Calu3 (cell line): ENCODE data around the gene KBTBD12. TPM values are rescaled to one million over a fixed set of nuclear protein-coding genes. Genes with fewer than 3 reads are reported as not detected.

ENCODE experiments used
- BruUV-seq: library from RNA; stranded (reverse); fragments of 400-500 nt; replicated peaks from 2 replicates; lab custom pipeline; 2021; lab: Mats Ljungman, UMichigan
- CTCF ChIA-PET: fragments of 300-600 bp; sonication (Branson Sonifier 250); formaldehyde crosslinking; loops from one replicate; lab custom pipeline; 2022; ENCODE audit warnings: antibody characterized with exemption; lab: Charles Lee
- DNase-seq: peaks from one replicate; pipeline ENCODE4 v3.0.0; 2022
- H3K27ac Mint-ChIP-seq: one replicate; pipeline ENCODE4 v1.8.0; 2022; ENCODE audit warnings: mixed read lengths; ENCODE audit not compliant: unreplicated experiment
- H3K27me3 Mint-ChIP-seq: one replicate; pipeline ENCODE4 v1.8.0; 2022; ENCODE audit warnings: mixed read lengths; ENCODE audit not compliant: unreplicated experiment
- H3K36me3 Mint-ChIP-seq: one replicate; pipeline ENCODE4 v1.8.0; 2022; ENCODE audit warnings: mild to moderate bottlenecking, moderate library complexity, mixed read lengths; ENCODE audit not compliant: insufficient read depth, unreplicated experiment
- H3K4me1 Mint-ChIP-seq: one replicate; pipeline ENCODE4 v1.8.0; 2022; ENCODE audit warnings: mild to moderate bottlenecking, low read depth, mixed read lengths; ENCODE audit not compliant: unreplicated experiment
- H3K4me3 Mint-ChIP-seq: one replicate; pipeline ENCODE4 v1.8.0; 2022; ENCODE audit warnings: mild to moderate bottlenecking, low read depth, moderate library complexity, mixed read lengths; ENCODE audit not compliant: unreplicated experiment
- H3K9me3 Mint-ChIP-seq: one replicate; pipeline ENCODE4 v1.8.0; 2022; ENCODE audit warnings: low read depth, mixed read lengths; ENCODE audit not compliant: unreplicated experiment
- intact Hi-C: fragments of 100-400 bp; cut with micrococcal nuclease; formaldehyde crosslinking; loops from one replicate; pipeline ENCODE4 v1.10.0; 2022; ENCODE audit not compliant: unreplicated experiment
- total RNA-seq: library from RNA; stranded (reverse); gene quantifications from 2 replicates; pipeline ENCODE4 v1.2.3, GENCODE V29; 2022
- TF ChIP-seq, protein P1 (sequence below): fragments of 200-600 bp; IDR thresholded peaks from one replicate; pipeline ENCODE4 v1.8.0; 2022; ENCODE audit warnings: antibody characterized with exemption; ENCODE audit not compliant: unreplicated experiment

Gene KBTBD12
- total RNA-seq, 1 experiment from 2014 or later, result 0.07 TPM

DNA sequence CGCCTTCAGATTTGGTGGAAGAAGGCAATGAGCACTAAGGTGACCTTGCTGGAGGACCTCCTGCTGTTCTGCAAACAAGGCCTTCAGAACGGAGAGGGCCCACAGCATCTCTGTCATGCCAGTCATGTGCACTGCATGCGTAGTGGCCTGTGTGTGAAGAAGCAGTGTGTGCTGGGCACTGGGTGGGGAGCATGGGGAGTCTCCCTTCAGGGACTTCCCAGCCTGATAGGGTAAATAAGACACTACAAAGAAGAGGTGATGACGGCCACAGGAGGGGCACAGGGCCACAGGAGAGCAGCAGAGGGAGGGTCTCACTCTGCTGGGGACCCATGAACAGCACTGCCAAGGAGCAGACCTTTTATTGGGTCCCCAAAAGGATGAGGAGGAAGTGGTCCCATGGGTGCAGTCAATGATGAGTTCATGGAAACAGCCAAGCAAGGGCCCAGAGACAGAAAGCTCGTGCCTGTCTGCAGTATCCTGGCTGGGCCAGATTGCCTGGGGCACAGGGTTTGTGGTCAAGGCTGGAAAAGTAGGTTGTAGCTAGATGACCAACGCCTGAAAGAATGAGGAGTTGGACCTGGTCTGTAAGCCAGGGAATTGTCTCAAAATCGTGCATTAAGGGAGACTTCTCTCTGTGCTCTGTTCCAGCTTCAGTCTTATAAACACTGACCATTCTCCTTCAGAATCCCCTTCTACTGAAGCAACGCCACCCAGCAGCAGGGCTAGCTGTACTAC is 69.4 kb downstream of the KBTBD12 start:
- BruUV-seq, result no TSS peak
- TF ChIP-seq, protein P1, sequence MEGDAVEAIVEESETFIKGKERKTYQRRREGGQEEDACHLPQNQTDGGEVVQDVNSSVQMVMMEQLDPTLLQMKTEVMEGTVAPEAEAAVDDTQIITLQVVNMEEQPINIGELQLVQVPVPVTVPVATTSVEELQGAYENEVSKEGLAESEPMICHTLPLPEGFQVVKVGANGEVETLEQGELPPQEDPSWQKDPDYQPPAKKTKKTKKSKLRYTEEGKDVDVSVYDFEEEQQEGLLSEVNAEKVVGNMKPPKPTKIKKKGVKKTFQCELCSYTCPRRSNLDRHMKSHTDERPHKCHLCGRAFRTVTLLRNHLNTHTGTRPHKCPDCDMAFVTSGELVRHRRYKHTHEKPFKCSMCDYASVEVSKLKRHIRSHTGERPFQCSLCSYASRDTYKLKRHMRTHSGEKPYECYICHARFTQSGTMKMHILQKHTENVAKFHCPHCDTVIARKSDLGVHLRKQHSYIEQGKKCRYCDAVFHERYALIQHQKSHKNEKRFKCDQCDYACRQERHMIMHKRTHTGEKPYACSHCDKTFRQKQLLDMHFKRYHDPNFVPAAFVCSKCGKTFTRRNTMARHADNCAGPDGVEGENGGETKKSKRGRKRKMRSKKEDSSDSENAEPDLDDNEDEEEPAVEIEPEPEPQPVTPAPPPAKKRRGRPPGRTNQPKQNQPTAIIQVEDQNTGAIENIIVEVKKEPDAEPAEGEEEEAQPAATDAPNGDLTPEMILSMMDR, result no peak
- H3K9me3 Mint-ChIP-seq, result no peaks in the 10 kb centered on the region
- CTCF ChIA-PET, result no interaction called here
- H3K27ac Mint-ChIP-seq, result no peak overlapping the region
- no peaks in the 10 kb centered on the region for H3K4me1 Mint-ChIP-seq
- H3K4me3 Mint-ChIP-seq, result no peak overlapping the region
- H3K36me3 Mint-ChIP-seq, result no peaks in the 10 kb centered on the region
- intact Hi-C loops, result no loop called here
- H3K27me3 Mint-ChIP-seq, result peaks cover 53% of the 10 kb centered on the region
- no peak for DNase-seq

DNA sequence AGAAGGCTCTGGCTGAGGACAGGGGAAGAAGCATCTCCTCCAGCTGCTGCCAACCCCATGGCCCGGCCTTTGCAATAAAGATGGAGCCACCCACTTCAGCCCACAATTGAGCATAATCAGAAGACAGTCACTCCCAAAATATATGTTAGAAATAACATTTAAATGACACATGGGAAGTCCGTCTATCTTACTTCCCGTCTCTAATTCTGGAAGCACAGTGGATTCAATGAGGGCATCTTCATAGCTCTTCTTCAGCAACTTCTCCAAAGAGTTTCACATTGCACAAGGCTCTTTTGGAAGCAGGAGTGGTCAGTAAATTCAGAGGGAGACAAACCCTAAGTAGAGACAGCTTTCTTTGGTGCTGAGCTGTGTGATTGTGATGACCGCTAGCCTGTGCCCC is 70.2 kb downstream of the KBTBD12 start:
- CTCF ChIA-PET, result no interaction called here
- Mint-ChIP-seq H3K4me1 (no peaks in the 10 kb centered on the region), H3K27ac (no peak overlapping the region), H3K27me3 (peaks cover 57% of the 10 kb centered on the region), H3K4me3 (no peak overlapping the region), H3K36me3 (no peaks in the 10 kb centered on the region), H3K9me3 (no peaks in the 10 kb centered on the region)
- DNase-seq, result no peak
- BruUV-seq, result no TSS peak
- intact Hi-C loops, result no loop called here
- TF ChIP-seq, protein P1, result no peak

DNA sequence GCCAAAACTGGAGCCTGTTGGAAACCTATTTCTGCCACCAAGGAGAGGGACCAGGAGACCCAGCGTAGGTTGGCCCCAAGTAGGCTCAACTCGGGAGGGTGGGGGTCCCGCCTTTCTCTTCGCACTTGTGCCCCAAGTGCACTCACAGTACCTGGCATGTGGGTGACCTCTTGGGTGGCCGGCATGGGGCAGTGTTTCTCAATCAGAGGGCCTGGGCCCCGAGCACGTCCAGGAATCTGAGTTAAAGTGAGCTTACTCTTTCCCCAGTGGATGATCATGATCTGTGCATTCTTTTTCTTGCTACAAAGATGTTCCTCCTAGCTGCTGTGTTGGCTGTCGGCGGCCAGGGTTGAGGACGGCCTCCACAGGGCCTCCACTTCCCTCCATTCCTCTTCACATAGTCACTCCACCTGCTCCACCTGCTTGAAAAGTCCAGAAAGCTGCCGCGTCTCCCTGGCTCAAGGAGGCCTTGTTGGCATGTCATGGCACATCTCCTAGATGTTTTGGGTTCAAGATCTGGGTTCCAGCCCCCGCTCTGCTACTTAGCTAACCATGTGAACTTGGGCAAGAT is 70.7 kb downstream of the KBTBD12 start:
- intact Hi-C loops, result no loop called here
- CTCF ChIA-PET, result interaction anchor here (1.1 kb wide), 1 partner anchor 11 kb away, joined by 3 read pairs; no protein-coding TSS in a partner anchor
- no TSS peak for BruUV-seq
- TF ChIP-seq, protein P1, result no peak
- Mint-ChIP-seq H3K4me1 (no peaks in the 10 kb centered on the region), H3K9me3 (no peaks in the 10 kb centered on the region), H3K27me3 (peaks cover 57% of the 10 kb centered on the region), H3K27ac (no peak overlapping the region), H3K4me3 (no peak overlapping the region), H3K36me3 (no peaks in the 10 kb centered on the region)
- no peak for DNase-seq

DNA sequence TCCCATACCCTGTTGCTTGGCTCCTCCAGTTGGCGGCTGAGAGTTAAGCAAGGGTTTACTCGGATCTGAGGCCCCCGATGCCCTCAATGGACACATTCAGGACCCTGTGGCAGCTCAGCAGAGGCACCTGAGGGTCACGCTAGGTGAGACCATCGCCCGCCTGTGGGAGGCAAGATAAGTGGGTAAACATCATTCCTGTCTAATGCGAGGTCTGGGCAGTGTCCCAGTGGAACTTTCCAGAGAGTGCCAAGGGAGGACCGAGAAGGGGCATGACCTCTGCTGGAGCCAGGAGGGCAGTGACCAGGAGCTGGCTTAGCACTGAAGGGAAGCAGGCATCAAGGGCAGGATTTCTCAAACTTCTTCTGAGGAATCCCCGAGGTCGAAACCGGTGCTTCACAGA is 71.8 kb downstream of the KBTBD12 start:
- no peak for DNase-seq
- peaks cover 56% of the 10 kb centered on the region for H3K27me3 Mint-ChIP-seq
- no peak overlapping the region for H3K4me3 Mint-ChIP-seq
- no peaks in the 10 kb centered on the region for H3K4me1 Mint-ChIP-seq
- no peaks in the 10 kb centered on the region for H3K36me3 Mint-ChIP-seq
- no TSS peak for BruUV-seq
- CTCF ChIA-PET, result interaction anchor here (1.1 kb wide), 1 partner anchor 12 kb away, joined by 3 read pairs; no protein-coding TSS in a partner anchor
- TF ChIP-seq, protein P1, result no peak
- no peak overlapping the region for H3K27ac Mint-ChIP-seq
- H3K9me3 Mint-ChIP-seq, result no peaks in the 10 kb centered on the region
- intact Hi-C loops, result no loop called here
